Lung (tissue), 12 donors: ENCODE measurements around the gene DCXR. TPM values are rescaled to one million over a fixed set of nuclear protein-coding genes. Genes with fewer than 3 reads are reported as not detected.
A peak's percentile ranks its signal among the peaks of the same experiment; 100 is the strongest.

Experiments
- ATAC-seq: fragments of 200-7000 bp; cut with Tn5 transposase; one replicate; pipeline ENCODE4 v1.9.1; 2020; ENCODE audit warnings: moderate number of reproducible peaks; ENCODE audit not compliant: insufficient read depth, low FRiP score
- DNase-seq, 3 donors: peaks; one replicate each; pipeline ENCODE4 v3.0.0-alpha.2; 2013 to 2017
- H3K27ac ChIP-seq, 2 donors: one replicate each; pipeline ENCODE4 v1.5.1; 2013; ENCODE audit warnings: mild to moderate bottlenecking in 2 of 2, moderate library complexity in 2 of 2, control low read depth in 1 of 2, inconsistent platforms in 1 of 2, low read depth in 1 of 2, low read length in 1 of 2
- H3K27me3 ChIP-seq, 3 donors: one replicate each; pipeline ENCODE4 v1.5.1; 2013; ENCODE audit warnings: low read length in 2 of 3; ENCODE audit not compliant: control insufficient read depth in 3 of 3, insufficient read depth in 3 of 3
- H3K36me3 ChIP-seq, 4 donors: one replicate each; pipeline ENCODE4 v1.5.1; 2013; ENCODE audit warnings: low read length in 4 of 4, mild to moderate bottlenecking in 1 of 4, moderate library complexity in 1 of 4; ENCODE audit not compliant: control insufficient read depth in 4 of 4, insufficient read depth in 4 of 4
- H3K4me1 ChIP-seq, 5 donors: one replicate each; pipeline ENCODE4 v1.5.1; 2013; ENCODE audit warnings: low read length in 5 of 5, mild to moderate bottlenecking in 2 of 5, moderate library complexity in 1 of 5; ENCODE audit not compliant: control insufficient read depth in 5 of 5, insufficient read depth in 5 of 5
- H3K4me3 ChIP-seq: one replicate; pipeline ENCODE4 v1.5.1; 2013; ENCODE audit warnings: mild to moderate bottlenecking, control low read depth, moderate library complexity
- H3K9ac ChIP-seq, 2 donors: one replicate each; pipeline ENCODE4 v1.5.1; 2013; ENCODE audit warnings: low read length in 2 of 2, control low read depth in 1 of 2; ENCODE audit not compliant: insufficient read depth in 1 of 2
- H3K9me3 ChIP-seq, 4 donors: one replicate each; pipeline ENCODE4 v1.5.1; 2013; ENCODE audit warnings: low read length in 3 of 4, mild to moderate bottlenecking in 1 of 4, moderate library complexity in 1 of 4; ENCODE audit not compliant: control insufficient read depth in 4 of 4, insufficient read depth in 3 of 4
- WGBS, 2 donors: extraction: QIAGEN DNeasy Blood & Tissue Kit; methylation state at CpG; one replicate each; pipeline ENCODE4 v1.1.7; 2013; 5-methylcytosine and 5-hydroxymethylcytosine counted together
- polyA plus RNA-seq, 2 donors: library from polyadenylated mRNA; stranded (reverse); fragments of 200-250 nt; gene quantifications; one replicate each; pipeline ENCODE4 v1.2.1, GENCODE V29; 2013
- total RNA-seq, 2 donors: library from RNA; depleted of rRNA in 1 of 2; stranded (reverse); fragments of >200 nt in 1 of 2; gene quantifications; one replicate each; pipeline ENCODE4 v1.2.1, GENCODE V29; 2014 to 2021
- TF ChIP-seq, protein P1 (sequence below): IDR thresholded peaks from 2 replicates; pipeline ENCODE4 v1.5.1; 2012; ENCODE audit warnings: mild to moderate bottlenecking; ENCODE audit errors: control extremely low read depth, extremely low read depth
- donor health status: control.
- donor health status: control.
- donor health status: Bipolar disorder and iron deficiency.
- donor health status: healthy.
- donor health status: DM: yes; HTN: yes; CAD: no.

Gene DCXR
- total and polyA plus RNA-seq, 4 donors, result 41.6 to 246 (median 206) TPM

DNA sequence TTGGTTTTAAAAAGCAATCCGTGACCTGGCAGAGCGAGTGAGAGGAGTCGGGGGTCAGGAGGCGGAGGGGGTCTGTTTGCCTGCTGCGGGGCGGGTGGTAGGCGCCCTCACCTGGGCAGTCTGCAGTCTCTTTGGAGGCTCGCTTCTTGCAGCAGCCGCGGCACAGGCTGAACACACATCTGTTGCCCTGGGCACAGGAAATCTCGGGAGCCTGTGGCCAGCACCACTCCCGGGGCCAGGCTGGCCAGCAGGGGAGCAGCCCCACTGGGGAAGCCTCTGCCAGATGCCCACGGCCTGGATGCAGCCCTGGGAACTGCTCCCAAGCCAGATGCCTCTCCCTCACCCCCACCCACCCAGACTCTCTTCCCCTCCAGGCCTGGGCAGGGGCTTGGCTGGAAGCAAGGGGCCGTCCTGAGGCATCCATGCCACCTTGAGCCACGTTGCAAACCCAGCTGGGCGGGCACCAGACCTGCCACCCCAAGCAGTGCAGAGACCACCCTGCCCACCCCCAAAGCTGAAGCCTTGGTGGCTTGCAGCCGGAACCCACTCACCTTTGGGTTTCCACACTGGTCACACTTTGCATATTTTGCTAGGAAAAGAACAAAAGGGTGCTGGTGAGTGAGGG lies 20.8 kb upstream of the DCXR start:
- H3K9ac ChIP-seq, result no peak overlapping the region
- H3K27ac ChIP-seq, result no peak overlapping the region
- H3K27me3 ChIP-seq, result no peaks in the 10 kb centered on the region
- TF ChIP-seq, protein P1, sequence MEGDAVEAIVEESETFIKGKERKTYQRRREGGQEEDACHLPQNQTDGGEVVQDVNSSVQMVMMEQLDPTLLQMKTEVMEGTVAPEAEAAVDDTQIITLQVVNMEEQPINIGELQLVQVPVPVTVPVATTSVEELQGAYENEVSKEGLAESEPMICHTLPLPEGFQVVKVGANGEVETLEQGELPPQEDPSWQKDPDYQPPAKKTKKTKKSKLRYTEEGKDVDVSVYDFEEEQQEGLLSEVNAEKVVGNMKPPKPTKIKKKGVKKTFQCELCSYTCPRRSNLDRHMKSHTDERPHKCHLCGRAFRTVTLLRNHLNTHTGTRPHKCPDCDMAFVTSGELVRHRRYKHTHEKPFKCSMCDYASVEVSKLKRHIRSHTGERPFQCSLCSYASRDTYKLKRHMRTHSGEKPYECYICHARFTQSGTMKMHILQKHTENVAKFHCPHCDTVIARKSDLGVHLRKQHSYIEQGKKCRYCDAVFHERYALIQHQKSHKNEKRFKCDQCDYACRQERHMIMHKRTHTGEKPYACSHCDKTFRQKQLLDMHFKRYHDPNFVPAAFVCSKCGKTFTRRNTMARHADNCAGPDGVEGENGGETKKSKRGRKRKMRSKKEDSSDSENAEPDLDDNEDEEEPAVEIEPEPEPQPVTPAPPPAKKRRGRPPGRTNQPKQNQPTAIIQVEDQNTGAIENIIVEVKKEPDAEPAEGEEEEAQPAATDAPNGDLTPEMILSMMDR, result no peak
- DNase-seq (no peak), ATAC-seq (no peak)
- no peaks in the 10 kb centered on the region for H3K9me3 ChIP-seq
- H3K36me3 ChIP-seq, result peaks cover 5 to 93% (median 19%) of the 10 kb centered on the region in 4 donors
- H3K4me1 ChIP-seq, result peaks cover 0 to 2% (median 0%) of the 10 kb centered on the region in 5 donors
- WGBS, 2 donors, result 81 to 92% methylated on average over 17 of the region's 17 CpGs
- no peak overlapping the region for H3K4me3 ChIP-seq

DNA sequence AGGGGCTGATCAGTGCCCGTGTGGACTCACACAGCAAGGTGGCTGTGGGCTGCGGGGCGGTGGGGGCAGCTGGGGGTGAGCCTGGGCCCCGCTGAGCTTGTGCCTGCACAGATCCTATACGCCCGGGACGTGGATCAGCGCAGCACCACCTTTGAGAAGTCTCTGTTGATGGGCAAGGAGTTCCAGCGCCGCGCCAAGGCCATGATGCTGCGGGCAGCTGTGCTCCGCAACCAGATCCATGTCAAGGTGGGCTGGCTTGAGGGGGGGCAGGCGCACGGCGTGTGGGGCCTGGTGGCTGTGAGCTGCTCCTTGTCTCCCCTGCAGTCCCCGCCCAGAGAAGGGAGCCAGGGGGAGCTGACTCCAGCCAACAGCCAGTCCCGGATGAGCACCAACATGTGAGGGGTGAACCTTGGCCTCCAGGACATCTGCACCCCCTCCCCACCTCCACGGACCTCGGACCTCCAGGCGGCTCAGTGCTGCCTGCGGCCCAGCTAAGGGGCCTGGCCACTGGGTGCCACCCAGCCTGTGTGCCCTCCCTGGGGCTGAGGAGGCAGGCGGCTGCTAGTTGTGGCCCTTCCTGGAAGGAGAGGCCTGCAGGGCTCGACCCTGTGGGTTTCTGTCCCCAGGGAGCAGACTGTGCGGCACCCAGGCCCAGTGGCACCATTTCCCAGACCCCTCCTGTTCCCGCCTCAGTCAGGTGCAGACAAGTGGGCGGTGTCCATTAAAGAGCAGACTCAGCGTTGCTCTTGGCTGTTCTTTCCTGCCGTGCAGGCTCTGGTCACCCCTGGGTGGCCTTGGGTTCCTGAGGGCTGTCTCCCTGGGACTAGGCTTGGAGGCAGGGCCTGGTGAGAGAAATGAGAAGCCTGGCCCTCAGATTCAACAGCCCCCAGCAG lies 19.5 kb upstream of the DCXR start:
- H3K4me3 ChIP-seq, result no peak overlapping the region
- no peaks in the 10 kb centered on the region for H3K27me3 ChIP-seq
- 89 to 92% methylated on average over 28 to 29 of the region's 29 CpGs for WGBS, 2 donors
- H3K4me1 ChIP-seq, result peaks cover 0 to 14% (median 4%) of the 10 kb centered on the region in 5 donors
- no peak for ATAC-seq
- peaks cover 5 to 81% (median 19%) of the 10 kb centered on the region in 4 donors for H3K36me3 ChIP-seq
- no peak overlapping the region for H3K27ac ChIP-seq
- no peaks in the 10 kb centered on the region for H3K9me3 ChIP-seq
- TF ChIP-seq, protein P1, result no peak
- peak in 1 of 3 donors; percentile 6 for DNase-seq
- no peak overlapping the region for H3K9ac ChIP-seq

DNA sequence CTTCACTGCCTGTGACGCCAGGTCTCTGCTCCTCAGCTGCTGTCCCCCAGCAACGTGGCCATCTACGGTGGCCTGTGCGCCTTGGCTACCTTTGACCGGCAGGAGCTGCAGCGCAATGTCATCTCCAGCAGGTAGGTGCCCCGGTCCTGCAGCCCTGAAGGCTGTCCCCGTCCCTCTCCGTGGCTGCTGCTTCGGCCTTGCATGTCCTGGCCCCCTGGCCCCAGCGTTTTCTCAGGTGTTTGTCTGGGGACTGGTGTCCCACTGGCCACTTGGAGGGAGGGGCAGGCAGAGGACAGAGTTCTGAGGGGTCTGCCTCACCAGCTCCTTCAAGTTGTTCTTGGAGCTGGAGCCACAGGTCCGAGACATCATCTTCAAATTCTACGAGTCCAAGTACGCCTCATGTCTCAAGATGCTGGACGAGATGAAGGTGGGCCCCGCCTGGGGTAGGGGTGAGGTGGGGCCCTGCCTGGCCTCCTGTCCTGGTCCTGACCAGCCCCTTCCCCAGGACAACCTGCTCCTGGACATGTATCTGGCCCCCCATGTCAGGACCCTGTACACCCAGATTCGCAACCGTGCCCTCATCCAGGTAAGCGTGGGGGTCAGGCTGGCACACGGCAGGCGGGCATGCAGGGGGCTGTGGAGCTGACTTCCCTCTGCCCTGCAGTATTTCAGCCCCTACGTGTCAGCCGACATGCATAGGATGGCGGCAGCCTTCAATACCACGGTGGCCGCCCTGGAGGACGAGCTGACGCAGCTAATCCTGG lies 18.6 kb upstream of the DCXR start:
- DNase-seq (peak in 1 of 3 donors; percentile 4), ATAC-seq (no peak)
- Histone ChIP-seq H3K36me3 (peaks cover 5 to 75% (median 17%) of the 10 kb centered on the region in 4 donors), H3K9me3 (no peaks in the 10 kb centered on the region), H3K27ac (no peak overlapping the region), H3K4me1 (peaks cover 0 to 14% (median 4%) of the 10 kb centered on the region in 5 donors), H3K27me3 (no peaks in the 10 kb centered on the region), H3K4me3 (no peak overlapping the region), H3K9ac (no peak overlapping the region)
- 93 to 95% methylated on average over 28 of the region's 28 CpGs for whole genome bisulfite sequencing, 2 donors
- TF ChIP-seq, protein P1, result no peak
